ENCODE results near the gene COL2A1.

- TF ChIP-seq POLR2AphosphoS5 (IDR thresholded peaks at IDR 0.05; ENCODE audit: borderline replicate concordance, low read depth, low read length): no peak
- no peak for TF ChIP-seq EZH2 (IDR thresholded peaks at IDR 0.05)
Observed at GRCh38 chr12:47989023-47989417, 15.3 kb downstream of the COL2A1 start.

Measured in SK-N-MC (cell line).